GM19099 (cell line): ENCODE results near the gene CACNA1S.

ENCODE experiments used
- POLR2A ChIP-seq: IDR thresholded peaks from 3 replicates; pipeline ENCODE4 v1.6.1; 2011; ENCODE audit warnings: low read depth; ENCODE audit not compliant: insufficient read length; ENCODE audit errors: extremely low read depth

Gene CACNA1S

GRCh38 chr1:201094832-201095231 lies 17.4 kb downstream of the CACNA1S start:
- no peak for TF ChIP-seq POLR2A

GRCh38 chr1:201093962-201094361 lies 18.3 kb downstream of the CACNA1S start:
- no peak for TF ChIP-seq POLR2A

GRCh38 chr1:201093561-201093960 lies 18.7 kb downstream of the CACNA1S start:
- TF ChIP-seq POLR2A = no peak

DNA sequence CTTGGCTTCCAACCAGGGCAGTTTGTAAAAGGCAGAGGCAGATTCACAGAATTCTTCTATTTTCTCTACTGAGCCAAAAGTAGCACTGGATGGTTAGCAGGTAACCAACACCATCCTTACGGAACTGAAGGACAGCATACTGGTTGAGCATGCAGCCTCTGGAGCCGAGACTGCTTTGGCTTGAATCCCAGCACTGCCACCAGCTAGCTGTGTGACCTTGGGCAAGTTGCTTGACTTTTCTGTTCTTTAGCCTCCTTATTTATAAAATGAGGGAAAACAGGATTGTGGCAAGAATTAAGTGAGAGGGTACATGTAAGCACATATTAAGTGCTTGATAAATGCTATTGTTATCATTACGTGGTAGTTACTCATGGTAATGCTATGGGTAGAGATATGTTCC lies 19.5 kb downstream of the CACNA1S start:
- TF ChIP-seq POLR2A = no peak

GRCh38 chr1:201091256-201091655 lies 21.0 kb downstream of the CACNA1S start:
- no peak for TF ChIP-seq POLR2A

GRCh38 chr1:201090541-201090940 lies 21.7 kb downstream of the CACNA1S start:
- TF ChIP-seq POLR2A = no peak

DNA sequence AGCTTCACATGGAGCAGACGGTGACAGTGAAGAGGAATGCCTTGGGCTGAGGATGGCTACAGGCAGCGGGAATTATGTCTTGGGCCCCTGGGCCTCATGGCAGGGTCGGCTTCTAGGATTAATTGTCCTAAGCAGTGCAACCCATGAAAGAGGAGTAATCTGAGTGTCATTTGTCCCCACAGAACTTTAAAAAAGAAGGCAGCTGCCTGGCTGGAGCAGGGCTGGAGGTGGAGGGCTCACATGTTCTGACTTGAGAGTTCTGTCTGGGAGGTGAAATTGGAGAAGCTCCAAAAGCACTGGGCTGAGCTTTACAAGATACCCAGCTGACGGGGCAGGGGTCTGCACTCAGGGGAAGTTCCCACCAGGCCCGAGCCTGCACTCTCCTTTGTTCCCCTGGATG lies 22.6 kb downstream of the CACNA1S start:
- no peak for TF ChIP-seq POLR2A

DNA sequence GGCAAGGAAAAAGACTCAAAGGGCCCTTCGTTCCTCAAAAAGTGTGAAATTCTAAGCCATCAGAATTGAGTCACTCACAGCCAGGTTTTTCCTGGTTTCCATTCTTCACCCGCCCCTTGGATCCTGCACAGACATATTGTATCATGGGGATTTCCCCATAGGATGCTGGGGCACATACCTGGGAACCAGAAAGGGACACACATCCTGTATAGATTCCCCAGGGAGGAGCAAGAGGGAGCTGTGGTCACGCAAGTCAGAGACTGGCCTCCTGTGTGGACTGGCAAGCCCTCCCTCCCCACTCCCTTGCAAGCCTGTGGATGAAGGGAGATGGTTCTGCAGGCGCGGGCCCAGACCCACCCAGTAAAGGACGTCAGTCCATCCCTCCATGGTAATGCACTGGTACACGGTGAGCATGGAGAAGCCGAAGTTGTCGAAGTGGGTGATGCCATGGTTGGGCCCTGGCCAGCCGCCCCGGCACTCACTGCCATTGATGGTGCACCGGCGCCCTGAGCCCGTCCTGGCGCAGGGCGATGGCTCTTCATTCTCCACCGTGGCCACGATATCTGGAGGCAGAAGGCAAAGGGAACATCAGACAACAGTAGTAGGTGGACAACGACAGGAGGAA lies 23.2 kb downstream of the CACNA1S start:
- TF ChIP-seq POLR2A = no peak

DNA sequence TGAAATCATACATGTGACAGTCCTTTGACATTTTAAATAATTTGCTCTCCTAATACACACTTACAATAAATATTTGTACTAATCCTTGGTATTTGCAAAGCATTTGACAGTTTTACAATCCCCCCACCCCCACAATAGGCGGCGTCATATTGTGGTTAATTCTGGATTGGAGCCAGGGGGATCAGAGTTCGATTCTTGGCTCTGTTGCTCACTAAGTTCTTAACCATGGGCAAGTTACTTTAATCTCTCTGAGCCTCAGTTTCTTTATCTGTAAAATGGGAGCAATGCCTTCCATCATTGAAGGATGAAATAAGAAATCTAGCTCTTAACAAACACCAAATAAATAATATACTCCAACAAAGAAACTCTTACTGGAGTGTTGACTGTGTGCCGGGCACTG lies 23.8 kb downstream of the CACNA1S start:
- TF ChIP-seq POLR2A = no peak

- TF ChIP-seq POLR2A = no peak
These were observed 26.1 kb downstream of the CACNA1S start for GRCh38 chr1:201085902-201086735.

DNA sequence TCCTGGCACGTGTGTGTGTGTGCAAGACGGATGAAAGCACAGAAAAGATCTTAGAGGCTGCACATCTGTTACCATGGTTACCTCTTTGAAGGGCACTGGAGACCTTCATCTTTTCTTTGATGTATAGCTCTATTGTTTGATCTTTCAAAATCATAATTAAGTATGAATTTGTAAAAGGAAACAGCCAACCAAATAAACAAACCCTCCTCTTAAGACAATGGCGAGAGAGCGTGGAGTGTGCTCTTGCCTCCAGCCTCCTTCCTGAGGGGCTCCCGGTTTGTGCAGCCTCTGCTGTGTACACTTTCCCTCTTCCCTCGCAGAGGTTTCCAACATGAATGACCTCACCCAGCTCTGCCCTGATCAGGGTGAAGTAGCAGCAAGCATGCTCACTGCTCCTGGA lies 27.9 kb downstream of the CACNA1S start:
- no peak for TF ChIP-seq POLR2A

GRCh38 chr1:201083741-201084140 lies 28.5 kb downstream of the CACNA1S start:
- no peak for TF ChIP-seq POLR2A

GRCh38 chr1:201080135-201080534 lies 32.1 kb downstream of the CACNA1S start:
- no peak for TF ChIP-seq POLR2A

- no peak for TF ChIP-seq POLR2A
These were observed 34.5 kb downstream of the CACNA1S start for GRCh38 chr1:201077736-201078135.

DNA sequence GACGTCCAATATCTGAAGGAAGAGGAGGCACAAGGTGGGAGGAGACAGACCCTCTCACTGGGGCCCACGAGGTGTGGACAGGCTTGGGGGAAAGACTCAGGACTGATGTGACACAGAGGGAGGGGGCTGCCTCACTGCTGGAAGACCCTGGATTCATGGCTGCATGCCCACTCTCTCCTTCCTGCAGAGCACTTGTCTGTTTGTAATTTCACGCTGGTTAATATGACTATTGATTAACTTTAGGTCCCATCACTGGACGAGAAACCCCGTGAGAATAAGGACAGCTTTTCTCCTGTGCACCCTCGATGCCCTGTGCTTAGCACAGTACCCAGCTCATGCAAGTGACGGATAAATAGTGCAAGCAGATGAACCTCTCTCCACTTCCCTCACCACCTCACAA lies 35.1 kb downstream of the CACNA1S start:
- no peak for TF ChIP-seq POLR2A

DNA sequence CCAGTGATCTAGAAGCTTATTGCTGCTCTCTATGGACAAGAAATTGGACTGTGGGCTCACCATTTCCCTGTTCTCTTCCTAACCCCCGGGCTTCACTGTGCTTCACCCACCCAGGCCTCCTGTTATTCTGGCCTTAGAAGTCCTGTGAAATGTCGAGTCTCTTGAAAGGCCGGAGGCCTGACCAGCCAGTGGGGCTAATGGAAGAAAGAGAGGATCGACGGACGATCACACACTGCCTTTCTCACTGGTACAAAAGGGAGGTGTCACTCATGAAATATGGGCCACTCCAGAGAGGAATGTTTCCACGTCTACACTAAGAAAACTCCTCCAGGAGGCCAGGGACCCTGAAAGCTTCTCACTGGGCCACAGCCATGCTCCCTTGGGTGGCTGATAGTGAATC lies 36.1 kb downstream of the CACNA1S start:
- no peak for TF ChIP-seq POLR2A
